HEK293 (cell line): Measurements from ENCODE around the gene NMNAT3.

Experiments
- CTCF ChIP-seq: fragments of 450-650 bp; formaldehyde crosslinking; IDR thresholded peaks from 2 replicates; pipeline ENCODE4 v1.5.1; 2016; ENCODE audit warnings: missing biosample characterization, missing genetic modification characterization
- HOXD13 ChIP-seq: sonication (generic); formaldehyde crosslinking; IDR thresholded peaks from 2 replicates; pipeline ENCODE4 v1.8.0; 2022; ENCODE audit warnings: missing genetic modification reagents, borderline replicate concordance
- ZNF274 ChIP-seq, 2 experiments: fragments of 200-500 bp in 1 of 2; fragments of 450-650 bp in 1 of 2; sonication (Bioruptor generic) in 1 of 2; formaldehyde crosslinking in 1 of 2; IDR thresholded peaks; 2 replicates each; pipeline versions ENCODE4 v1.5.1 to v1.6.1; 2014 to 2016; ENCODE audit warnings: borderline replicate concordance in 1 of 2, inconsistent platforms in 1 of 2, low read length in 1 of 2, missing biosample characterization in 1 of 2, missing genetic modification characterization in 1 of 2
- ZNF791 ChIP-seq: fragments of 450-650 bp; formaldehyde crosslinking; IDR thresholded peaks from 2 replicates; pipeline ENCODE4 v1.5.1; 2016; ENCODE audit warnings: missing biosample characterization, missing genetic modification characterization

GRCh38 chr3:139602003-139602402, 75.8 kb downstream of the NMNAT3 start:
- TF ChIP-seq ZNF274 (IDR thresholded peaks at IDR 0.05; ENCODE audit: low read length) (no peak), ZNF274 (tag by site-specific recombination; IDR thresholded peaks at IDR 0.05; ENCODE audit: borderline replicate concordance) (no peak), HOXD13 (CRISPR knock-in tag) (no peak), CTCF (tag by site-specific recombination) (no peak), ZNF791 (no peak)
